Activated CD4-positive, alpha-beta T cell treated with anti-CD3 and anti-CD28 coated beads, Interleukin-2, amount 50 U/mL, for 24 hours (primary cell): ENCODE results near the gene TAOK1.

ENCODE experiments used
- DNase-seq, 2 donors: peaks; one replicate each; pipeline ENCODE4 v3.0.0-alpha.2; 2020; ENCODE audit warnings: low read depth in 1 of 2, low spot score in 1 of 2

TAOK1 gene

DNA sequence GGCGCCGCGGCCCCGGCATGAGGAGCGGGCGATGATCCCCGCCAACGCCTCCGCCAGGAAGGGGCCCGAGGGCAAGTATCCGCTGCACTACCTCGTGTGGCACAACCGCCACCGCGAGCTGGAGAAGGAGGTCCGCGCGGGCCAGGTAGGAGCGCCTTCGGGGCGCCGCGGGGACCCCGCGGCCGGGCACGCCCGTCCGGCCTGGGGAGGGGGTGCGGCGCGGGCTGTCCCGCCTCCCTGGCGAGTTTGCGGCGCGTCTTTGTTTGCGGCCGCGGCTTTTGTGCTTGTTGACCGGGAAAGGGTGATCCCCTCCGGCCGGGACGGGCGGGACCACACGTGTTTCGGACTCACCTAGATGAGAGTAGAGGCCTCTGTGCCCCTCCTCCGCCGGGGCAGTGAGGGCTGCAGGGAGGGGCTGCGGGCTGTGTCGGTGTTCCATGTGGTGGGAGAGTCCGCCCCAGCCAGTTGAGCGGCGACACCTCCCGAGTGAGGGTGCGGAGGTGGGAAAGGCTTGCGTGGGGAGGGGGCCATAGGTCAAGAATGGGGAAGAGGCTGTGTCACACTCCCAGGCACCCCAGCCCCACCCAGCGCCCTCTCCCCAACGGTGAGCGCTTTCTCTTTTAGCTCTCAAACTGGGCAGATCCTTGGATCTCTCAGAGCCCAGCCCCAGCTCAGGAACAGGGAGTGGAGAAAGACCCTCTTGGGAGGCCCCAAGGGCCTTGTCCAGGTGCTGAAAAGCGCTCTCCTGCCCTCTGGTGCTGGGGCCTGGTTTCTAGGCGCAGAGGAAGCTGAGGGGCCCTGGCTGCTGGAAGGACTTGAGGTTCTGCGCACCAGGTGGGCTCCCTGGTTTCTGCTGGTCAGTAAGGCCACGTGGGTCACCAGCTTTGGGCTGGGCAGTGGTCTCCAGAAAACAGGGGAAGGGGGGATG lies 203.7 kb downstream of the TAOK1 start:
- no peak for DNase-seq

DNA sequence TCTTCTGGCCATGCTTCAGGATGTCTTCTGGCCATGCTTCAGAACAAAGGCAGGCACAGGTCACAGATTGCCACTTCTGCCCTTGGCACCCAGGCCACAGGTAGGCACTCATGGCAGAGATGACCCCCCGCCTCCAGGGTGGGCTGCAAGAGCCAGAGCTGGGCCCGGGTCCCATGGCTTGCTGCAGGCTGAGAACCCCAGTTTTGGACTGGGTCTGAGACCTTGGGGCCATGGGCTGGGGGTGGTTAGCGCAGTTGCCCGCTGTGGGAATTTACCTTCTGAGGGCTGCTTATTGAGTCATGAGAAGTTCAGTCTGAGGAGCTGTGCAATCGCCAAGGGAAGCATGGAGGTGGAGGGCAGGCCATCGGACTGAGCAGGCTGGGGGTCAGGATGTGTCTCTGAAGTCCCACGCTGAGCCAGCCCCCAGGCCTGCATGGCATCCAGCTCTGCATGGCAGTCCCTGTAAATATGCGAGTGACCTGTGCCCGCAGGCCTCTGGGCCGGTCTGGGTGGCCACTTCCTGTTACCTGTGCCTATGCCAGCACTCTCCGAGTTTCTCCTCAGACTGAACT lies 204.4 kb downstream of the TAOK1 start:
- DNase-seq, result no peak

DNA sequence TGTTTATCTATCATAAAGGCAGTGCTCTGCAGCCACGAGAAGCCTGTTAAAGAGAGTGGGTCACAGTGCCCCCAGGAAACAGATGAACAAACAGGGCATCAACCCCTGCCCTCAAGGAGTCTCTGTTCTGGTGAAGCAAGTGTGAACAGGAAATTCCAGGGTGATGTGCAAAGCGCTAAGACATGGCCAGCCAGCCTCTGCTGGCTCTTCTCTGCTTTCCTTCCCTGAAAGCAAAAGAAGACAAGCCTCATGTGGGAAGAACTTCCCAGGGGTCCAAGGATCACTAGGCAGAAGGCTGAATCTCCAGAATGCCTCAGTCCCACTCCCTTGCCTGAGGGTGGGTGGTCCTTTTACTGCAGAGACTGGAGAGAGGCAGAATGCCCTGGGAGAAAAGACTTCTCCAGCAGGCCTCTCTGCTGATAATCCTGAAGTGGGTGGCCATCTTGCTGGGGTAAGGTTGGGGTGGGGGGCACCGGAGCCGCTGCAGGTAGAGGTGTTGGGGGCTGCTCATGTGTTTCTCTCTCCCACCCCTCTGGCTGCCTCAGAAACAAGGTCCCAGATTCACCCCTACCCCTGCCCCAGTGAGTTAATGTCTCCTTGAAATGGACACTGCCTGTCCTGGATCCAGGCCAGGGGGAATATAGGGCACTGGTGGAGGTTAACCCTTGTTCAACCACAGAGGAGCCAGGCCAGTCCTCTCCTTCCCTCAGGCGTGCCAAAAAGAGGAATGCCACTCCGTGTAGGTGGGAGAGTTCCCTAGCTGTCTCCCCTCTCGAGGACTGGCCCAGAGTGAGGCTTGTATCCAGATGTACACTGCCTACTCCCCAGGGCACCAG lies 205.2 kb downstream of the TAOK1 start:
- DNase-seq, result no peak

DNA sequence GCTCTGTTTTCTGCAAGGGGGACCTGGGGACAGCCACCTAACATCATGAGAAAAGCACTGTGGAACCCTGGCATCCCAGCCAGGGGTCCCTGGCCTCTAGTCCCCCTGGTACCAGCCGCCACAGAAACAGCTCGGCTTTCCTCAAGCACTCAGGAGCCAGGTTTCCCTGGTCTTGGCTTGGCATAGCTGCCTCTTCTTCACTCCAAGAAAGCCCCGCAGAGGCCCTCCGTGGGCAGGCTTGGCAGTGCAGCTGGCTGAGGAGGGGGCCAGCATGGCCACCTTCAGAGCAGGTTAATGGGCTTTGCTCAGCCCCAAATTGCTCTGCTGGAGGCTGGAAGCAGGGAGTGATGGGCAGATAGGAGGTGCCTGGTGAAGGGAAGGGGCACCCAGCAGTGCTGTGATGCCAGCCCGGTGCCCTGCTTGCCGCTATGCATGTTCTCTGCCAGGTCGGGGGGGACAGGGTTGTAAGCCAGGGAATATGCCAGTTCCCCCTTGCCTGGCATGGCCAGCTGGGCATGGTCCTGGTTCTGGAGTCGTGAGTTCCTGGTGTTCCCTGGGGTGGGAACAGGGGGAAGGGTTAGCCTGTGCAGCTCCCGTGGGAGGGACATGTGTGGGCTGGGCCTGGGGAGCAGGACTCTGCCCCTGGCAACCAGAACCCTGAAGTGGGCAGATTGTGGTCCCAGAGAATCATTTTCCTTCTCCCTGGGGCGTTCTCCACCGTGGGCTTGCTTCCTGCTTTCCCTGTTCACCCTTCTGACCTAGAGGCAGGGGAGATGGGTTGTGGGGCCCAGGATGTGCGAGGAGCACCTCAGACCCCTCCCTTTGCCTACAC lies 206.0 kb downstream of the TAOK1 start:
- DNase-seq, result no peak

DNA sequence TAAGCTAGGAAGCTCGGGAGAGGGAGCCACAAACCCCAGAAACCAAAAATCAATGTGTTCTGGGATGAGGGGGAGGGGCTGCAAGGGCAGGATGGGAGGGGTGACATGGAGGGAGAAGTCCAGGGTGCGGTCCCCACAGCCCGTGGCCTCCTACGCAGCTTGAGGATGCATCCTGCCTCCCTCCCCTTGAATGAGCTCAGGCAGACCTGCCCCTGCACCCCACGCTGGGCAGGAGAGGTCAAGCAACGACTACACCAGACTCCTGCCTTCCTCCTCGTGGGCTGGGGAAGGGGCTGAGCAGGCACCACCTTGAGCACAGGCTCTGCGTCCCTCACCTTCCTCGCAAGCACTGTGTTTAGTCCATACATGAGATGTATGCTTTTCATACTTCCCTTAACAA lies 206.6 kb downstream of the TAOK1 start:
- DNase-seq, result no peak

DNA sequence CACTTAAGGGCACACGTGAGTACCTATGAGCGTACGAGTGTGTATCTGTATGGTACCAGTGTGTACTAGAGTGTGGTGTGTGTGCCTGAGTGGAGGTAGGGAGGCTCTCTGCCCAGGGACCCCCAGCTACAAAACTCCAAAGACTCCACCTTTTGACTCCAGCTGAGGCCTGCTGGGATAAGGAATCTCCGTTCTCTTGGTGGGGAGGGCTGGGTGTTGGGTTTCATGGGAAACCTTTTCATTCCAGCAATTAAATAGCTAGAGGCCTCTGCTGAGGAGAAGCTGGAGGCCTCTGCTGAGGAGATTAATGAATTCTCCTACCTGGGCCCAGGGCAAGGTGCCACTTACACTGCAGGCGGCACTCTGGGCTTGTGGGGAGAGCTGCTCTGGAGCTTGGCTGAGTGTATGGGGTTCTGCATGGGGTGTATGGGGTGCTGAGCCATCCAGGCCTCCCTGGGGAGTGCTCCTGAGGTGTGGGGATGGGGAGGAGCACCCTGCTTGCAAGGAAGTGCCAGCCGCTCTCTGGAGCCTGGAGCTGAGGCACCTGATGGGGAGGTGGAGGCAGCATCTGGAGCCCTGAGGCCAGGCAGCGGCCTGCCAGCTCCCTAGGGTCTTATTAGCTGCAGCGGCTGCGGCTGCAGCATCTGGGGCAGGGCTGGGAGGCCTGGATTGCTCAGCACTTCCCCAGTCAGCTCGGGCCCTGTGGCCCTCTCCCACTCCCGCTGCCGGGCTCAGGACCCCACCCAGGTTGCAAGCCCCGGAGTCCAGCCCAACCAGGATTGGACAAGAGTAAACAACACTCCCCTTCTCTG lies 207.4 kb downstream of the TAOK1 start:
- no peak for DNase-seq
